Ecto neural progenitor cell (in vitro differentiated cells): Measurements from ENCODE around the gene LRP1B.

Experiments used
- DNase-seq: peaks from one replicate; pipeline ENCODE4 v3.0.0-alpha.2; 2018; ENCODE audit warnings: low spot score

The LRP1B gene

GRCh38 chr2:140895378-140895777, 1235.4 kb downstream of the LRP1B start:
- no peak for DNase-seq

GRCh38 chr2:140893685-140894084, 1237.1 kb downstream of the LRP1B start:
- no peak for DNase-seq

- no peak for DNase-seq
Observed at GRCh38 chr2:140892911-140893637, 1237.7 kb downstream of the LRP1B start.

DNA sequence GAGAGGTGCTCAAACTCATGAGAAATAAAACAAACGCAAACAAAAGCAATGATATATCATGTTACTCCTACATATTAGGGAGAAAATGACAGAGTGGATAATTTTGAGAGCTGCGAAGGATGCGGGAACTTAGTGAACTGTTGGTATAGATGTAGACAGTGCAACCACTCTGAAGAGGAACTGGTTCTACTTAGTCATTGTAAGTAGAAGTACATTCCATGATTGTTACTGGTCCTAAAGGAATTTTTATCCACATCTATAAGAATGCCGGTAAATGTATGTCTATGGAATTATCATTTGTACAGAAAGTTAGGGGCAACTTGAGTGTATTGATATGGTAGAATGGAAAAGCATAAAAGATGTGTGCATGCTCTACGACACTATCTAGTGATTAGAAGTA, 1238.4 kb downstream of the LRP1B start:
- DNase-seq = no peak

GRCh38 chr2:140891614-140892212, 1239.1 kb downstream of the LRP1B start:
- DNase-seq = no peak

DNA sequence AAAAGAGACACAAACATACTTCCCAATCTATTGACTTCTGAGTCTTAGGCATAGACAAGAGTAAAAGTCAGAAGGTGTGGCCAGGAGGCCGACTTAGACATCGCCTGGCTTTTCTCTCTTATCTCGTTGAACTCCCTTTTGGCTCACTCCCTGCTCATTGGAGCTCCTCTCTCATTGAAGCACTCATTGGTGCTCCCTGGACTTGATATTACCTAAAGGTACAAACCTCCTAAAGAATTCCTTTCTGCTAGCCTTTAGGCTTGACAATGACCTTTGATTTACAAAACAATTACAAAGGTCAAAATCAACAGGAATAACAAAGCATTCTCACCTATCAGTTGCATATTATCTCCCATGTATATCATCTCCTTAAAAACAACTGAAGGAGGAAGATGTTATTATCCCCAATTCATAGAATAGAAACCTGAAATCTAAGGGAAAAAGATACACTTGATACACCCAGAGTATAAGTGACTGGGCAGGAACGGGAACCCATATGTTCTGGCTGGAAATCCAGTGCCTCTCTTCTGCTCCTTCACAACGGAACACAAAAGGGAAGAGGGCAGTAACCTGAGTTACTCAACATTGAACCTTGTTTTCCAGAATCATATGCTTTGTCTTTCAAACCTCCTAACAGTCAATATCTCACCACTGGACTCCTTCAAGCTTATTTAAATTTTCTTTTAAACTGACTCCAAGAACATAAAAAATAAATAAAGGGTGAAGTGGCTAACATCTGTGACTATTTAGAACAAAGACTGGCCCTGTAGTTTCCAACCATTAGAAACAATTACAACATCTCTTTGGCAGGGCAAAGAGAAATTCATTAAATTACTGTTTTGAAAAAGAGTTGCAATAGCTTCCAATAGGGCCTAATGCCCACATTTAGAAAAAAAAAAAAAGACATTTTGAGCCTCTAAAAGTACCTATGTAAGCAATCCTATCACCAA, 1247.9 kb downstream of the LRP1B start:
- DNase-seq = no peak

GRCh38 chr2:140880573-140880972, 1250.2 kb downstream of the LRP1B start:
- no peak for DNase-seq

DNA sequence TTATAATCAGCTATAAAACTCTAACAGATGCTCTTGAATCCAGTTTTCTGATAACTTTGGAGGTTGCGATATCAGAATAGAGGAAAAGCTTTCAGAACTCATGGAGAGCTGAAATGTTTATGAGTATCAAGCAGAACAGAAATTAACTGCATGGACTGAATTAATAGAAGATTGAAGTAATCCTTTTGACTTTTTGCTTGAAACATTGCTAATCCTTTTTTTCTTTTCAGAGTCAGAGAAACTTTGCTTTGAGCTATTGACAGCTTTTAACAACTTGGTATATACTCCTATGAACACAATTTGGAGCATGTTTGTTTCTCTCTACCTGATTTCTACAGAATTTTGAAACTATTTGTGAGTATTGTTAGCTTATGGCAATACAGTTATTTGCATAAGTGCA, 1254.8 kb downstream of the LRP1B start:
- DNase-seq = no peak

DNA sequence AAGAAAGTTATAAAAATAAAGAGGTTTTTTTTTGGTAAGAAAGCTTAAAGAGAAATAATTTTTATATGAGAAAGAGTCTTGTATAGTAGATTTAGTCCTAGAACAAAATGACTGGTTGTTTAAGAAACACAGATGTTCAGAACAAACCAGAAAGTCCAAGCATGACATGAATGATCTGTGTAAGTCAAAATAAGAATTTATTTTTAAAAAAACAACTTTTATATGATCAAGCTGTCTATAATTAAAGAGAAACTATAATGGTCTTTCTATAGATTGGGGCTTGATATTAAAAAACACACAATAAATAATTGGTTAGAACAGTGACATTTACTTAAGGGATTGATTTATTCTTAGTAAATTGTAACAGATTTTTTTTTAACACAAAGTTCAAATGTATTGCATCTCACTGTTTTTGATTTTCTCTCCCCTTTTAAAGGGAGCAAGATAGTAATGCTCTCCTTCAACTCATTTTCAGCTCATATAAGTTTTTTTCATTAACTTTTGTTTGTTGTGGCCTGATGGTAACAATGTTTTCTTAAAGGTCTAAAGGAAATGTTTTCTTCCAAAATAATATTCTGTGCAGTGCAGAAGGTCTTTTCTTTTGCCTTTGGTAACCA, 1256.8 kb downstream of the LRP1B start:
- DNase-seq = no peak

DNA sequence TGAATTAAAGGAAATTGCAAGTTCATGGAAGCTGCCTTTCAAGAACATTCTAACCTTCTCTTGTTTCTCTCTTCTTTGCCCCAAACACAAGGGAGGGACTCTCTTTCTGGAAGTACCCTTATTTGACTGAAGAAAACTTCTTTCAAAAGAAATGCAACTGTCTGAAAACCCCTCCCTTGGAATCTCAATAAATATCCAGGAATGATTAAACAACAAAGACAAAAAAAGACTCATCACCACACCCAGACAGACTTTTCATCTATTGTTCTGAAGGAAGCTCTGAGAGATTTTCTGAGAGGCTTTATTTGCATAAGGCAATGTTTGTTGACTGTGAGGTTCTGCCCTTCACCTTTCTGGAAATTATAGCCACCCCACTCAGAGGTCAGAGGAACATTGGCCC, 1260.9 kb downstream of the LRP1B start:
- no peak for DNase-seq

- DNase-seq = no peak
Observed at GRCh38 chr2:140869107-140869506, 1261.7 kb downstream of the LRP1B start.

DNA sequence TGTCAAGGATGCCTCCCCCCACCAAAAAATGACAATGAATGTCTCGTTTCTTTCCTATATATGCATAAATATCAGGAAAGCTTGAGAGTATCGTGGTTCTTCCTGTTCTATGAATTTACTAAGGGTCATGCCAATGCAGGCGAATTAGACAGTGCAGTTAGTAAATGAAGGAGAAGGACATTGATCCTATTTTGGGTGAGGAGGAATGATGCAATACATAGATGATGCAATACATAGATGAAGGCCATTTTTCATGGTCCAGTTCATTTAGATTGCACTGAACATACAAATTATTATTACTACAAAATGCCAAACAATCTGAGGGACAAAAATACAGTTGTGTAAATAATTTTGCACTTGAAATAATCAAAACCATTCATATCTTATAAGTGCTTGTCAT, 1265.0 kb downstream of the LRP1B start:
- DNase-seq = no peak

GRCh38 chr2:140863713-140864112, 1267.1 kb downstream of the LRP1B start:
- no peak for DNase-seq

- DNase-seq = no peak
Observed at GRCh38 chr2:140862181-140862580, 1268.6 kb downstream of the LRP1B start.

DNA sequence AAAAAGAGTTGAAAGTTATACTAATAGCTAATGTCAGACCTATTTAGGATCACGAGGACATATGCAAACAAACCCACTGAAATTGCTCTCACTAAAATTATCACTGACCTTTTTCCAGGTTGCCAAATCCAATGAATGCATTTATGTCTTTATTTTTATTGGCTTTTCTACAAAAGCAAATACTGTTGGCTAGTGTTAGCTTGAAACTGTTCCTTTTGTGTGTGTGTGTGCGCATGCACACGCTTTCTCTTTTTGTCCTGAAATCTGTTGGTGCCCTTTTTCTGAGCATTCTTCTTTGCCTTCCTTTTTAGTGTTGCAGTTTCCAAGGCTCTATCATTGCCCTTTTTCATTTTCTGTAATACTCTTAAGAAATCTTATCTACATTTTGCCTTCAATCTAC, 1269.2 kb downstream of the LRP1B start:
- DNase-seq = no peak

- DNase-seq = no peak
Observed at GRCh38 chr2:140855471-140855870, 1275.3 kb downstream of the LRP1B start.

- no peak for DNase-seq
Observed at GRCh38 chr2:140851258-140851981, 1279.4 kb downstream of the LRP1B start.

DNA sequence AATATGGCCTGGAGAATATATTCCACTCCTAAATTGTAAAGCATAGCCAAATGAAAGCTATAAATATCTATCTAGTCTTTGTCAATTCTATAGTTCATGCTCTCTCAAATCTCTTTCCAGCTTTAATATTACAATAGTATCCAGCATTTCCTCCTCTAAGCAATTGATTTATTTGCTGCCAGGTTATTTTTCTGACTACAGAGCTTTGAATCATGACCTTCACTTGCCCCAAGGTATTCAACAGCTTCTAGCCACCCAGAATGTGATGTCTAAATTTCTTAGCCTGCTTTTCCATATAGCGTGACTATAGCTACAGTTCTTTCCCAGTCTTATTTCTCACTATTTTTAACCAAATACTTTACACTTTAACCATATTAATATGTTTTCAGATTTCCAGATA, 1287.6 kb downstream of the LRP1B start:
- no peak for DNase-seq

- no peak for DNase-seq
Observed at GRCh38 chr2:140842110-140842509, 1288.7 kb downstream of the LRP1B start.

GRCh38 chr2:140841141-140841540, 1289.7 kb downstream of the LRP1B start:
- DNase-seq = no peak

DNA sequence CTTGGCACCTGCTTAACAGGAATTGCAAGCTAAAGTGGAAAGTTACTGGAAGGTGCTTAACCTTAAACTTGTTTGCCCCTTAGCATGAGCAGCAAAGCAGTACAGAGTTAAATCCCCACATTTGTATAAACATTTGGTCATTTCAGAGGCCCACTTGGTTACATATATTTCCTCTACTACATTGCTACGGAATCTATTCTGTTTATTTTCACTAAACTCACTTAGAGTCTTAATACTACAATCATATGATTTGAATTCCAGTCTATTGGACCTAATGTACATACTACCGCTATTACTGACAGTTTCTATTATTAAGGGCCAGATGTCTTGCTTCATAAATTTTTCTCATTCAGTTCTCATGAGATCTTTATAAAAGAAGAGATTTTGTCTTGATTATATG, 1294.0 kb downstream of the LRP1B start:
- DNase-seq = no peak

GRCh38 chr2:140835079-140835478, 1295.7 kb downstream of the LRP1B start:
- DNase-seq = no peak
